Liver (tissue), 9 donors: ENCODE results near the gene PLCB4. TPM values are rescaled to one million over a fixed set of nuclear protein-coding genes. Genes with fewer than 3 reads are reported as not detected.

Source experiments
- DNase-seq: peaks from one replicate; pipeline ENCODE4 v3.0.0-alpha.2; 2017; ENCODE audit warnings: low spot score
- H3K27ac ChIP-seq, 2 donors: one replicate each; pipeline ENCODE4 v1.7.0; 2013; ENCODE audit warnings: inconsistent platforms in 2 of 2, low read length in 2 of 2, control low read depth in 1 of 2, low read depth in 1 of 2, mild to moderate bottlenecking in 1 of 2
- H3K27me3 ChIP-seq, 4 donors: one replicate each; pipeline versions ENCODE4 v1.6.1 to v1.7.0; 2013; ENCODE audit warnings: low read length in 3 of 4, inconsistent platforms in 1 of 4, mild to moderate bottlenecking in 1 of 4, moderate library complexity in 1 of 4; ENCODE audit not compliant: control insufficient read depth in 4 of 4, insufficient read depth in 4 of 4
- H3K36me3 ChIP-seq, 4 donors: one replicate each; pipeline versions ENCODE4 v1.6.1 to v1.7.0; 2013; ENCODE audit warnings: low read length in 3 of 4, mild to moderate bottlenecking in 3 of 4, low read depth in 1 of 4, moderate library complexity in 1 of 4; ENCODE audit not compliant: control insufficient read depth in 4 of 4, insufficient read depth in 3 of 4
- H3K4me1 ChIP-seq, 4 donors: one replicate each; pipeline versions ENCODE4 v1.6.1 to v1.7.0; 2013; ENCODE audit warnings: low read length in 3 of 4, mild to moderate bottlenecking in 3 of 4, moderate library complexity in 1 of 4; ENCODE audit not compliant: control insufficient read depth in 4 of 4, insufficient read depth in 4 of 4
- H3K4me3 ChIP-seq, 3 donors: one replicate each; pipeline versions ENCODE4 v1.6.1 to v1.7.0; 2013; ENCODE audit warnings: low read length in 3 of 3, control low read depth in 1 of 3, low read depth in 1 of 3, mild to moderate bottlenecking in 1 of 3
- H3K9ac ChIP-seq, 2 donors: one replicate each; pipeline ENCODE4 v1.7.0; 2013; ENCODE audit warnings: low read length in 2 of 2, mild to moderate bottlenecking in 2 of 2, moderate library complexity in 2 of 2, control low read depth in 1 of 2, low read depth in 1 of 2
- H3K9me3 ChIP-seq, 4 donors: one replicate each; pipeline versions ENCODE4 v1.6.1 to v1.7.0; 2013; ENCODE audit warnings: low read length in 3 of 4; ENCODE audit not compliant: control insufficient read depth in 4 of 4
- ATF3 ChIP-seq: IDR thresholded peaks from 2 replicates; pipeline ENCODE4 v1.6.1; 2016; ENCODE audit warnings: antibody characterized with exemption
- CTCF ChIP-seq: fragments of 150-350 bp; IDR thresholded peaks from 2 replicates; pipeline ENCODE4 v1.5.1; 2017; ENCODE audit warnings: improper control_type of control experiment, low read depth, low read length; ENCODE audit not compliant: missing input control
- FOXA1 ChIP-seq: IDR thresholded peaks from 2 replicates; pipeline ENCODE4 v1.6.1; 2016; ENCODE audit warnings: antibody characterized with exemption
- FOXA2 ChIP-seq: IDR thresholded peaks from 2 replicates; pipeline ENCODE4 v1.6.1; 2016; ENCODE audit warnings: antibody characterized with exemption
- GABPA ChIP-seq, 2 donors: IDR thresholded peaks in 1 of 2; conservative IDR thresholded peaks in 1 of 2; 2 replicates each; pipeline ENCODE4 v1.6.1; 2016; ENCODE audit warnings: antibody characterized with exemption in 2 of 2, mild to moderate bottlenecking in 1 of 2, moderate library complexity in 1 of 2
- HNF4A ChIP-seq, 2 donors: conservative IDR thresholded peaks; 2 replicates each; pipeline ENCODE4 v1.6.1; 2016; ENCODE audit warnings: antibody characterized with exemption in 2 of 2, mild to moderate bottlenecking in 2 of 2
- HNF4G ChIP-seq: IDR thresholded peaks from 2 replicates; pipeline ENCODE4 v1.6.1; 2016; ENCODE audit warnings: antibody characterized with exemption
- JUND ChIP-seq, 2 donors: IDR thresholded peaks; 2 replicates each; pipeline ENCODE4 v1.6.1; 2016; ENCODE audit warnings: antibody characterized with exemption in 2 of 2
- MAX ChIP-seq: IDR thresholded peaks from 2 replicates; pipeline ENCODE4 v1.6.1; 2016; ENCODE audit warnings: antibody characterized with exemption
- RAD21 ChIP-seq, 2 donors: IDR thresholded peaks; 2 replicates each; pipeline ENCODE4 v1.6.1; 2016; ENCODE audit warnings: antibody characterized with exemption in 2 of 2, mild to moderate bottlenecking in 2 of 2
- REST ChIP-seq: IDR thresholded peaks from 2 replicates; pipeline ENCODE4 v1.6.1; 2016; ENCODE audit warnings: antibody characterized with exemption, mild to moderate bottlenecking
- RXRA ChIP-seq, 2 donors: IDR thresholded peaks; 2 replicates each; pipeline ENCODE4 v1.6.1; 2017 to 2018; ENCODE audit warnings: antibody characterized with exemption in 2 of 2, mild to moderate bottlenecking in 1 of 2
- SP1 ChIP-seq: IDR thresholded peaks from 2 replicates; pipeline ENCODE4 v1.6.1; 2018; ENCODE audit warnings: antibody characterized with exemption, mild to moderate bottlenecking
- TAF1 ChIP-seq: conservative IDR thresholded peaks from 2 replicates; pipeline ENCODE4 v1.6.1; 2016; ENCODE audit warnings: antibody characterized with exemption, mild to moderate bottlenecking
- YY1 ChIP-seq: IDR thresholded peaks from 2 replicates; pipeline ENCODE4 v1.6.1; 2016; ENCODE audit warnings: antibody characterized with exemption, mild to moderate bottlenecking
- ZBTB33 ChIP-seq: IDR thresholded peaks from 2 replicates; pipeline ENCODE4 v1.6.1; 2016; ENCODE audit warnings: antibody characterized with exemption
- WGBS: extraction: QIAGEN DNeasy Blood & Tissue Kit; methylation state at CpG from one replicate; pipeline ENCODE4 v1.1.7; 2013; 5-methylcytosine and 5-hydroxymethylcytosine counted together
- polyA plus RNA-seq, 2 donors: library from polyadenylated mRNA; stranded (reverse) in 1 of 2; unstranded in 1 of 2; fragments of 200-250 nt in 1 of 2; fragments of >200 nt in 1 of 2; fragmentation: Nextera tagmentation in 1 of 2; extraction: Ambion mirVana in 1 of 2; gene quantifications; one replicate each; pipeline versions ENCODE4 v1.2.1 to v1.2.3, GENCODE V29; 2013 to 2015
- total RNA-seq, 2 donors: library from RNA; depleted of rRNA; stranded (reverse); fragments of >200 nt; gene quantifications; one replicate each; pipeline ENCODE4 v1.2.3, GENCODE V29; 2014
- donor health status: healthy.
- donor health status: healthy.
- donor health status: healthy.
- donor health status: healthy.
- donor health status: healthy.

The PLCB4 gene
- total and polyA plus RNA-seq, 4 donors: 0.14 to 0.67 (median 0.30) TPM

- TF ChIP-seq RXRA (IDR thresholded peaks at IDR 0.05): no peak
- no peak for TF ChIP-seq YY1
- TF ChIP-seq SP1: no peak
- TF ChIP-seq FOXA2: no peak
- no peak for TF ChIP-seq TAF1
- no peak for TF ChIP-seq RAD21 (IDR thresholded peaks at IDR 0.05)
- no peak for TF ChIP-seq HNF4A (conservative IDR thresholded peaks at IDR 0.05)
These were observed 53.7 kb downstream of the PLCB4 start (continued) for GRCh38 chr20:9122571-9122970.

GRCh38 chr20:9126527-9126926 lies 57.6 kb downstream of the PLCB4 start:
- no peak overlapping the region for H3K9ac ChIP-seq
- no peaks in the 10 kb centered on the region for H3K9me3 ChIP-seq
- H3K4me1 ChIP-seq: no peaks in the 10 kb centered on the region
- DNase-seq: no peak
- TF ChIP-seq FOXA2 (no peak), RAD21 (IDR thresholded peaks at IDR 0.05) (no peak), GABPA (IDR thresholded peaks at IDR 0.05 in 1 of 2, conservative IDR thresholded peaks at IDR 0.05 in 1 of 2) (no peak), SP1 (no peak), JUND (IDR thresholded peaks at IDR 0.05) (no peak), RXRA (IDR thresholded peaks at IDR 0.05) (no peak), FOXA1 (no peak), HNF4G (no peak)
- H3K36me3 ChIP-seq: no peaks in the 10 kb centered on the region
- H3K27me3 ChIP-seq: peaks cover 0 to 2% (median 0%) of the 10 kb centered on the region in 4 donors
- no peak overlapping the region for H3K27ac ChIP-seq
- H3K4me3 ChIP-seq: no peak overlapping the region

- no peak overlapping the region for H3K27ac ChIP-seq
- 89% methylated on average over 3 of the region's 3 CpGs for WGBS
- TF ChIP-seq HNF4A (conservative IDR thresholded peaks at IDR 0.05) (no peak), SP1 (no peak), ZBTB33 (no peak), HNF4G (no peak)
- H3K27me3 ChIP-seq: peaks cover 0 to 2% (median 0%) of the 10 kb centered on the region in 4 donors
- DNase-seq: no peak
- no peak overlapping the region for H3K9ac ChIP-seq
- H3K36me3 ChIP-seq: no peaks in the 10 kb centered on the region
- H3K9me3 ChIP-seq: peaks cover 0 to 8% (median 2%) of the 10 kb centered on the region in 4 donors
- no peaks in the 10 kb centered on the region for H3K4me1 ChIP-seq
- H3K4me3 ChIP-seq: no peak overlapping the region
These were observed 59.7 kb downstream of the PLCB4 start for GRCh38 chr20:9128568-9128967.

- no peak for DNase-seq
- 50% methylated on average over 3 of the region's 3 CpGs for WGBS
- TF ChIP-seq FOXA2 (no peak), SP1 (no peak), GABPA (IDR thresholded peaks at IDR 0.05 in 1 of 2, conservative IDR thresholded peaks at IDR 0.05 in 1 of 2) (no peak), MAX (no peak), HNF4G (no peak), REST (no peak), FOXA1 (no peak), HNF4A (conservative IDR thresholded peaks at IDR 0.05) (no peak), RAD21 (IDR thresholded peaks at IDR 0.05) (no peak), CTCF (no peak), TAF1 (no peak), ATF3 (no peak), YY1 (no peak)
These were observed 60.9 kb downstream of the PLCB4 start for GRCh38 chr20:9129756-9130155.

More at GRCh38 chr20:9129756-9130155, 60.9 kb downstream of the PLCB4 start:
- Histone ChIP-seq H3K9me3 (peaks cover 0 to 8% (median 2%) of the 10 kb centered on the region in 4 donors), H3K4me1 (no peaks in the 10 kb centered on the region), H3K36me3 (no peaks in the 10 kb centered on the region), H3K27ac (no peak overlapping the region), H3K4me3 (no peak overlapping the region), H3K9ac (no peak overlapping the region), H3K27me3 (peaks cover 0 to 2% (median 0%) of the 10 kb centered on the region in 4 donors)
